DMS153 treated with DMSO at 0.1 percent for 48 hours (cell line): Measurements from ENCODE around the gene MAPK1.
"Not testable (repeated sequence)": the region's sequence is repeated elsewhere in the genome, so short reads cannot be mapped to it uniquely, and the experiment has no call there.

Source experiments
- DNase-seq: peaks from one replicate; lab custom pipeline; 2025; ENCODE audit not compliant: unreplicated experiment; lab: John Stamatoyannopoulos, UW

Gene MAPK1

GRCh38 chr22:21793716-21794115, 73.7 kb downstream of the MAPK1 start:
- DNase-seq, result not testable (repeated sequence)

- no peak for DNase-seq
These were observed 75.5 kb downstream of the MAPK1 start for GRCh38 chr22:21791635-21792625.

GRCh38 chr22:21790849-21791610, 76.4 kb downstream of the MAPK1 start:
- DNase-seq, result not testable (repeated sequence)

GRCh38 chr22:21790359-21790758, 77.1 kb downstream of the MAPK1 start:
- DNase-seq, result no peak

- DNase-seq, result not testable (repeated sequence)
These were observed 79.9 kb downstream of the MAPK1 start for GRCh38 chr22:21787565-21787964.

GRCh38 chr22:21780259-21780658, 87.2 kb downstream of the MAPK1 start:
- DNase-seq, result no peak

- DNase-seq, result no peak
These were observed 88.0 kb downstream of the MAPK1 start for GRCh38 chr22:21779444-21779843.

- DNase-seq, result no peak
These were observed 88.6 kb downstream of the MAPK1 start for GRCh38 chr22:21778705-21779363.

GRCh38 chr22:21771631-21771976, 95.8 kb downstream of the MAPK1 start:
- DNase-seq, result no peak

GRCh38 chr22:21768435-21768834, 99.0 kb downstream of the MAPK1 start:
- no peak for DNase-seq

- DNase-seq, result no peak
These were observed 100.6 kb downstream of the MAPK1 start for GRCh38 chr22:21766691-21767462.

GRCh38 chr22:21765909-21766529, 101.4 kb downstream of the MAPK1 start:
- no peak for DNase-seq

- DNase-seq, result no peak
These were observed 103.2 kb downstream of the MAPK1 start for GRCh38 chr22:21764038-21764804.

- no peak for DNase-seq
These were observed 104.5 kb downstream of the MAPK1 start for GRCh38 chr22:21762712-21763581.

GRCh38 chr22:21761994-21762680, 105.3 kb downstream of the MAPK1 start:
- DNase-seq, result no peak

- no peak for DNase-seq
These were observed 106.4 kb downstream of the MAPK1 start for GRCh38 chr22:21761086-21761485.

- DNase-seq, result no peak
These were observed 106.8 kb downstream of the MAPK1 start for GRCh38 chr22:21760640-21761039.
